Endometrial microvascular endothelial cells (primary cell): Measurements from ENCODE around the gene SLC15A3. TPM values are rescaled to one million over a fixed set of nuclear protein-coding genes. Genes with fewer than 3 reads are reported as not detected.

Experiments used
- in situ Hi-C: cut with HindIII; loops from 2 replicates; pipeline ENCODE4 v1.10.0; 2017; ENCODE audit warnings: low sequenced_read_pairs, low pct_unique_long_range_greater_than_20kb; ENCODE audit errors: inconsistent ontology term
- total RNA-seq: library from RNA; depleted of rRNA; stranded (reverse); fragments of >200 nt; gene quantifications from one replicate; pipeline ENCODE4 v1.2.3, GENCODE V29; 2015; ENCODE audit errors: inconsistent ontology term

Gene SLC15A3
- total RNA-seq, 1 donor from 2014 or later = 8.2 TPM

- in situ Hi-C loops = no loop called here
Measured at GRCh38 chr11:60906132-60906972, 45.6 kb downstream of the SLC15A3 start, which contains the start of gene PRPF19. Gene PRPF19, minus strand, starts transcription at chr11:60906585. Its CDS starts 203 bp downstream, at chr11:60906382.

DNA sequence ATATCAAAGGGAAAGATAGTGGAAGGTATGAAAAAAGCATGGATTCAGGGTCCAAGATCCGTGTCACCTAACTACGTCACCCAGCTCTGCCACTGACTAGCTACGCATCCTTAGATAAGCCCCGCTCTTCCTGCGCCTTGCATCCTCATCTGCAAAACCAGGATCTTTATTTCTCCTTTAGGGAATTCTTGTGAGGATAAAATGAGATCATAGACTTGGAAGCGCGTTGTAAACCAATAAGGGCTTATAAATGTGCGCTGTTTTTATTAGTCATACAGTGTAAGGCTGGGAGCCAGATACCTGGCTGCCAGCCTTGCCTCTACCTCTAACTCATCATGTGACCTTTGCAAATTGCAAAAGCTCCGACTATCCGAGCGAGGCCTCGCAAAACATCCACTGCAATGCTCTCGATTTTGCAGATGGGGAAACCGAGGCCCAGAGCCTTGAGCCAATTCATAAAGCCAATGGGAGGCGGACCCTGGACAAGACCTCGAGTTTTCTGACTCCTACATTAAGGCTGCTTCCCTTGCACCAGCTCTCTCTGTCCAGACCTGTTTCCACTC, 46.3 kb downstream of the SLC15A3 start:
- in situ Hi-C loops = no loop called here

DNA sequence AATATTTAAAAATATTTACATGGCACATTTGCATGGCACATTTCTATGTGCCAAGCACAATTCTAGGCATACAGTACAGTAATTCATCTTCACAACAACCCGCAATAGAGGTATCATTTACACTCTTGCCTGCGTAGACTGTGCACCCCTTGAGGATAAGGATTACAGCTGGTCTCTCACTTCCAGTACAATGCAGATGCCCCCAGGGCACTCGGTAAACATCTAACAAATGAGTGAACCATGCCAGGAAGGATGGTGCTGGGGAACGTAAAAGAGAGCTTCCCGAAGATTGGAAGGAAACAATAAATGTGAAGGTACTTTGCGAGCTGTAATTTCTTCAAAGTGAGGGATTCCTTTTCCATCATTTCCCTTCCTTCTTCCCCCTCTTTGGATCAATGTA, 46.9 kb downstream of the SLC15A3 start:
- in situ Hi-C loops = no loop called here

GRCh38 chr11:60902625-60903024, 49.4 kb downstream of the SLC15A3 start:
- in situ Hi-C loops = no loop called here

DNA sequence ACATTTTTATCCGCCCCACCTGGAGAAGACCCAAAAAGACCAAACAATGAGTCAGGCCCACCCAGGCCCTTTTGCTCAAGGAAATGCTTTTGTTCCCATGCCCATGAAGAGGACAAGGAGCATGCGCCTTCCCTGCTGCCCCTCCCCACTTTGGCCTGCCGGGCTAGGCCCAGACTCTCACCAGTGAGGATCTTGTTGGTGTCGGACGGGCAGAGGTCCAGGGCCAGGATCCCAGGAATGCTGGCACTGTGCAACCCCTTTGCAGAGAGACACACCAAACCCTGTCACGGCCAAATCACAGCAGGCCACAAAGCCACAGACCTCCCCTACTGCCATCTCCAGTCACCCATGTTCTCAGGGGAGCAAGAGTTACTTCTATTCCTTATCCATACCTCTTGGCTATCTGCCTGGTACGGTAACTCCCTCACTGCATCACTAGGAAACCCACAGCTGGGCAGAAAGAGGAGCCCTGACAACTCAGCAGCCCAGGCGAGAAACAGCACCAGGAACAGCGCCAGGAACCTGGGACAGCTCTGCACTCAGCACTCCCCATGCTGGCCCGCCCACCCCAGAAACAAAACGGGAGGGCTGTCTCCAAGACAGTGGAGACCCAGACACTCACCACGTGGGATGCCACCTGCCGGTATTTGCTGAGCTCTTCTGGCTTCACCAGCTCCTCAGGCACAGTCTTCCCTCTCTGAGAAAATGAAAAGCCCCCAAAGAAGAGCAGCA, 51.1 kb downstream of the SLC15A3 start:
- in situ Hi-C loops = no loop called here

DNA sequence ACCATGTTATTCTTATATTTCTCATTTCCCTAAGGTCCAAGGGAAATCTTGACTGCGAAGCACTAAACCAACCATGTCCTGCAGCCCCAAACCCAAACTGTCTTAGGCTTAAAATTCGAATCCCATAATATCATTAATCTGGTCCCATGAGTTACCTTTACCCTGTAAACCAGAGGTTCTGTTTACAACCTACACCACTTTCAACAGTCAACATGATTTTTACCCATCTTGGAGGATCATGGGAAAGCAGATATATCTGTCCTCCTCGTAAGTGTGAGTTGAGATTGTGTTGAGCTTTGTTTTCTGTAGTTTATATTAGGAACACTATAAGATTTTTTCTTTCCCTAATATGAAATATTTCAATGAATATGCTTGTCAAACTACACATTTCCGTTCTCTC, 52.0 kb downstream of the SLC15A3 start:
- in situ Hi-C loops = no loop called here

- in situ Hi-C loops = no loop called here
Measured at GRCh38 chr11:60899046-60899936, 52.7 kb downstream of the SLC15A3 start.

DNA sequence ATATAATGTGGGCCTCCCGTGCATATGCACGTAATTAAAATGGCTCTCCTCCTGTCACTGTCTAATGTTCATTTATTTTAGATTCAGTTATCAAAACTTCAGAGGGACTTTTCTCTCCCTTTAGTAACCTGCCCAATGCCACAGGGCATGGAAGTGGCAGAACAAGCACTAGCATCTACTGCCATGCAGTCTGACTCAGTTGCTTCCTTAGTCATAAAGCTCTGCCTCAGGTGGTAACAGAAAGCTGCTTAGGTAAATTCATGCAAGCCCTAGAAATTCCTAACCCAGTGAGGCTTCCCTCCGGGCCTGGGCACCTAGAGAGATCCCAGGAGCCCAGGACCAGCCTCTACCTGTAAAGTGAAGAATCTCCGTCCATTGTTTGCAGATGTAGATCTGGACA, 54.5 kb downstream of the SLC15A3 start:
- in situ Hi-C loops = no loop called here

DNA sequence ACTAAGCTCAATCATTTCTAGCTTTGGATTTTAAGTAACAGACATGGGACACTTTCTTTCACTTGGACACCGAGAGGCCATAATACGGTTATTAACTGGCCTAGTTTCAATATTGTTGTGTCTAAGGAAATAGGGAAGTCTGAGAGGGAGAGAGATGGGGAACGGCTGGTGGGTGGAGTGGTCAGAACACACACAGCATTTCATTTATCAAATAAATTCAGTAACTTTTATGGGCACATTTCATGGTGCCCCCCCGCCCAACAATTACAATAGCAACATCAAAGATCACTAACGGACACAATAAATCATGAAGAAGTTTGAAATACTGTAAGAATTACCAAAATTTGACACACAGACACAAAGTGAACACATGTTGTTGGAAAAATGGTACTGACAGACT, 56.3 kb downstream of the SLC15A3 start:
- in situ Hi-C loops = no loop called here

DNA sequence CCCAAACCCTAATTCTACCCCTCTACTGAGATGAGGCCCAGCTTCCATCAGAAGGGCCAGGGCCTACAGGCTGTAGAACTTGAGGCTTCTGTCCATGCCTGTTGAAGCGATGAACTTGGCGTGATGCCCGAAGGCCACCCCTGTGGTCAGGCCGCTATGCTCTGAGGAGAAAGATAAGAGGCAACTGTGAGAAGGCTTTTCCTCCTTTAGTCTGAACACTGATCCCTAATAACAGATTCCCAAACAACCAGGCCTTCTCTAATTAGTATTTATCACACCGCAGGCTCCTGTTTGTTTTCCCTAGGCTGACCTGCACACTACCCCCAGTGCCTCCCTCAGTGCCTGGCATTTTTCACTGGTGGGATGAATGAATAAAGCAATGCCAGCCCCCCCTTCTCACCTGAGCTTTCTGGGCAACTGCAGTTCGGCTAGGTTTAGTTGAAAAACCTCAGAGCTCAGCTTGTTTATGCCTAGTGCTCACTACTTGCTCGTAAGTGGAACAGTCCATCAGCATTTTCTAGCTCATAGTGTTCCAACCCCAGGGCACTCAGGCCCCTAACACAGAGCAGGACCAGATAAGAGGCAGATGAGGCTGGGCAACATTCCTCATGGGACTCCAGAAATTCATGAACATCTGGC, 60.8 kb downstream of the SLC15A3 start:
- in situ Hi-C loops = no loop called here

DNA sequence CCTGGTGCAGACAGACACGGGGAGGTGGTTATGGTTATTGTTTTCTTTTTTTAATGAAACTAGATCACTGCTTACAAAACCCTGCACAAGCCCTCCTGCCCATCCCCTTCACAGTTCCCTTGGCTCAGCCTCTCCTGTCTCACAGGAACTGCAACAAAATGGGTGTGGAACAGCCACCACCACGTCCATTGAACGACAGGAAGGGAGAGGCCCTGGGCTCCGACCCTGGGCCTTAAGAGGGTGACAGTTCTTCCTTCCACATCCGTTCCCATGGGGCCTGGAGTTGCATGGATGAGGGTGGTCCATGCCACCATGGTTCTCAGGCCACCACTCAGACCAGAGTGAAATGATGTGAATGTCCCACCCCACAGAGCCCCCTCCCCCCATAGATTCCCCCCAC, 61.3 kb downstream of the SLC15A3 start:
- in situ Hi-C loops = no loop called here

DNA sequence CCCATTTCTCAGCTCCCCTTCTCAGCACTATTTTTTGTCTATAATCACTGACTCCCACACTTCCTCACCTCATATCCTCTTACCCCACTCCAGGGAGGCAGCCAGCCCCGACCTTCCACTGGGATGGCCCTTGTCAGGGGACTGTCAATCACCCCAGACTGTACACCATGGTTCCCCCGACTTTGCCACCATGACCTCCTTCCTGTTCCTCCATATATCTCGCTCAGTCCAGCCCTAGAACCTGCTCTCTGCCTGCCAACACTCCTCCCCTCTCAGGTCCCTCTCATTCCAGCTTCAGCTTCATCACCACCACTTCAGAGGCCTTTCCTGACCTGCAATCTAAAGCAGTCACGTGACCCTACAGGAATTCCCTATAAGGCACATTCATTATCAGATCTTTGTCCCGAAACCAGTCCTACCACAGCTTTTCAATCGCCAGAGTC, 62.1 kb downstream of the SLC15A3 start:
- in situ Hi-C loops = no loop called here

DNA sequence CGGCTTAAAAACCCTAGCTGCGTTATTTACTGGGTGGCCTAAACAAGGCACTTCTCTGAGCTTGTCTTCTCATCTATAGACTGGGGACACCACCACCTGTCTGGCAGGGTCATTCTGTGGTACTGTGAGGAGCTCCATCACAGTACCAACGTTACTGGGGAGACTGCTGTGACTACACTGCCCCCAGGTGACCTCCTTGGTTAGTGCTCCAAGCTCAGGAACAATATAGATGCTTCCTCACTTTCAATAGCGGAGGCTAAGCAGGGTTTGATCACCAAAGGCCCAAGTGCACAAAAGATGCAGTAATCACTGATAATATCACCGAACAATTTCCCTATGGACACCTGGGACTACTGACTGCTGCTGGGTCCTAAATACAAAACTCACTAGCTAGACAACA, 64.4 kb downstream of the SLC15A3 start:
- in situ Hi-C loops = no loop called here

Other genes with a start within 250 kb of the SLC15A3 start
- gene MS4A18, start 227.5 kb downstream of the SLC15A3 start, total RNA-seq = not detected
- gene MS4A15, start 195.3 kb downstream of the SLC15A3 start, total RNA-seq = not detected
- gene MS4A10, start 166.8 kb downstream of the SLC15A3 start, total RNA-seq = not detected
- 80.8 TPM for gene CCDC86, start 110.1 kb downstream of the SLC15A3 start, total RNA-seq
- not detected for gene PTGDR2, start 96.2 kb downstream of the SLC15A3 start, total RNA-seq
- gene ZP1, start 84.6 kb downstream of the SLC15A3 start, total RNA-seq = not detected
- 130 TPM for gene PRPF19, start 45.6 kb downstream of the SLC15A3 start, total RNA-seq
- gene TMEM109, start 38.0 kb downstream of the SLC15A3 start, total RNA-seq = 190 TPM
- 105 TPM for gene TMEM132A, start 27.7 kb downstream of the SLC15A3 start, total RNA-seq
- not detected for gene CD6, start 19.5 kb upstream of the SLC15A3 start, total RNA-seq
- not detected for gene CD5, start 150.3 kb upstream of the SLC15A3 start, total RNA-seq
- gene VPS37C, start 209.2 kb upstream of the SLC15A3 start, total RNA-seq = 20.4 TPM